Mucosa of stomach (tissue), 1 donor: ENCODE results near the gene PPP3CA.

Source experiments
- H3K27me3 ChIP-seq: one replicate; pipeline ENCODE4 v1.7.0; 2013; ENCODE audit warnings: mild to moderate bottlenecking, low read length; ENCODE audit not compliant: control insufficient read depth, insufficient read depth
- H3K36me3 ChIP-seq: one replicate; pipeline ENCODE4 v1.7.0; 2013; ENCODE audit warnings: low read length; ENCODE audit not compliant: control insufficient read depth, insufficient read depth
- H3K4me1 ChIP-seq: one replicate; pipeline ENCODE4 v1.7.0; 2013; ENCODE audit warnings: mild to moderate bottlenecking, low read length; ENCODE audit not compliant: control insufficient read depth, insufficient read depth
- H3K4me3 ChIP-seq: one replicate; pipeline ENCODE4 v1.7.0; 2013; ENCODE audit warnings: low read length
- H3K9ac ChIP-seq: one replicate; pipeline ENCODE4 v1.7.0; 2013; ENCODE audit warnings: mild to moderate bottlenecking, low read length, moderate library complexity
- H3K9me3 ChIP-seq: one replicate; pipeline ENCODE4 v1.7.0; 2013; ENCODE audit warnings: mild to moderate bottlenecking, low read length, moderate library complexity; ENCODE audit not compliant: control insufficient read depth
- donor health status: Pancreatic carcinoma.

The PPP3CA gene

GRCh38 chr4:101055392-101055791, 291.9 kb downstream of the PPP3CA start:
- no peaks in the 10 kb centered on the region for H3K36me3 ChIP-seq
- H3K4me1 ChIP-seq: no peaks in the 10 kb centered on the region
- no peaks in the 10 kb centered on the region for H3K27me3 ChIP-seq
- H3K9ac ChIP-seq: no peak overlapping the region
- no peaks in the 10 kb centered on the region for H3K9me3 ChIP-seq
- no peak overlapping the region for H3K4me3 ChIP-seq

- Histone ChIP-seq H3K36me3 (no peaks in the 10 kb centered on the region), H3K4me3 (no peak overlapping the region), H3K27me3 (no peaks in the 10 kb centered on the region), H3K9me3 (no peaks in the 10 kb centered on the region), H3K9ac (no peak overlapping the region), H3K4me1 (no peaks in the 10 kb centered on the region)
Measured at GRCh38 chr4:101050837-101051205, 296.5 kb downstream of the PPP3CA start.

GRCh38 chr4:101050088-101050836, 297.1 kb downstream of the PPP3CA start:
- H3K9ac ChIP-seq: no peak overlapping the region
- no peaks in the 10 kb centered on the region for H3K9me3 ChIP-seq
- no peaks in the 10 kb centered on the region for H3K27me3 ChIP-seq

GRCh38 chr4:101049549-101050001, 297.8 kb downstream of the PPP3CA start:
- Histone ChIP-seq H3K9ac (no peak overlapping the region), H3K9me3 (no peaks in the 10 kb centered on the region), H3K4me3 (no peak overlapping the region), H3K4me1 (no peaks in the 10 kb centered on the region), H3K36me3 (no peaks in the 10 kb centered on the region), H3K27me3 (no peaks in the 10 kb centered on the region)

More at GRCh38 chr4:101050088-101050836, 297.1 kb downstream of the PPP3CA start:
- Histone ChIP-seq H3K4me3 (no peak overlapping the region), H3K36me3 (no peaks in the 10 kb centered on the region), H3K4me1 (no peaks in the 10 kb centered on the region)

GRCh38 chr4:101044766-101045165, 302.6 kb downstream of the PPP3CA start:
- Histone ChIP-seq H3K27me3 (no peaks in the 10 kb centered on the region), H3K4me3 (no peak overlapping the region), H3K36me3 (no peaks in the 10 kb centered on the region), H3K4me1 (no peaks in the 10 kb centered on the region), H3K9ac (no peak overlapping the region), H3K9me3 (no peaks in the 10 kb centered on the region)

- Histone ChIP-seq H3K4me1 (no peaks in the 10 kb centered on the region), H3K4me3 (no peak overlapping the region), H3K36me3 (no peaks in the 10 kb centered on the region), H3K9me3 (no peaks in the 10 kb centered on the region), H3K27me3 (no peaks in the 10 kb centered on the region), H3K9ac (no peak overlapping the region)
Measured at GRCh38 chr4:101042847-101043246, 304.5 kb downstream of the PPP3CA start.

GRCh38 chr4:101040776-101041175, 306.6 kb downstream of the PPP3CA start:
- no peaks in the 10 kb centered on the region for H3K36me3 ChIP-seq
- H3K4me1 ChIP-seq: no peaks in the 10 kb centered on the region
- no peaks in the 10 kb centered on the region for H3K27me3 ChIP-seq
- H3K9ac ChIP-seq: no peak overlapping the region
- H3K9me3 ChIP-seq: no peaks in the 10 kb centered on the region
- no peak overlapping the region for H3K4me3 ChIP-seq

- Histone ChIP-seq H3K9ac (no peak overlapping the region), H3K9me3 (no peaks in the 10 kb centered on the region), H3K4me3 (no peak overlapping the region), H3K4me1 (no peaks in the 10 kb centered on the region), H3K36me3 (no peaks in the 10 kb centered on the region), H3K27me3 (no peaks in the 10 kb centered on the region)
Measured at GRCh38 chr4:101039367-101039766, 308.0 kb downstream of the PPP3CA start.

GRCh38 chr4:101037938-101038413, 309.4 kb downstream of the PPP3CA start:
- Histone ChIP-seq H3K9ac (no peak overlapping the region), H3K4me3 (no peak overlapping the region), H3K4me1 (no peaks in the 10 kb centered on the region), H3K9me3 (no peaks in the 10 kb centered on the region), H3K27me3 (no peaks in the 10 kb centered on the region), H3K36me3 (no peaks in the 10 kb centered on the region)

- Histone ChIP-seq H3K4me1 (no peaks in the 10 kb centered on the region), H3K9ac (no peak overlapping the region), H3K36me3 (no peaks in the 10 kb centered on the region), H3K27me3 (no peaks in the 10 kb centered on the region), H3K9me3 (no peaks in the 10 kb centered on the region), H3K4me3 (no peak overlapping the region)
Measured at GRCh38 chr4:101037249-101037648, 310.1 kb downstream of the PPP3CA start.

GRCh38 chr4:101035487-101035886, 311.8 kb downstream of the PPP3CA start:
- no peaks in the 10 kb centered on the region for H3K9me3 ChIP-seq
- no peaks in the 10 kb centered on the region for H3K27me3 ChIP-seq
- H3K4me1 ChIP-seq: no peaks in the 10 kb centered on the region

GRCh38 chr4:101033986-101034385, 313.3 kb downstream of the PPP3CA start:
- Histone ChIP-seq H3K9ac (no peak overlapping the region), H3K27me3 (no peaks in the 10 kb centered on the region), H3K4me3 (no peak overlapping the region), H3K9me3 (no peaks in the 10 kb centered on the region), H3K36me3 (no peaks in the 10 kb centered on the region), H3K4me1 (no peaks in the 10 kb centered on the region)

More at GRCh38 chr4:101035487-101035886, 311.8 kb downstream of the PPP3CA start:
- no peaks in the 10 kb centered on the region for H3K36me3 ChIP-seq
- H3K9ac ChIP-seq: no peak overlapping the region
- H3K4me3 ChIP-seq: no peak overlapping the region
